ENCODE measurements around the gene TAMM41. TPM values are rescaled to one million over a fixed set of nuclear protein-coding genes. Genes with fewer than 3 reads are reported as not detected.
A peak's percentile ranks its signal among the peaks of the same experiment; 100 is the strongest.
"Not testable (repeated sequence)": the region's sequence is repeated elsewhere in the genome, so short reads cannot be mapped to it uniquely, and the experiment has no call there.

Gene TAMM41
- total RNA-seq, 1 donor from 2014 or later = 13.0 TPM

DNA sequence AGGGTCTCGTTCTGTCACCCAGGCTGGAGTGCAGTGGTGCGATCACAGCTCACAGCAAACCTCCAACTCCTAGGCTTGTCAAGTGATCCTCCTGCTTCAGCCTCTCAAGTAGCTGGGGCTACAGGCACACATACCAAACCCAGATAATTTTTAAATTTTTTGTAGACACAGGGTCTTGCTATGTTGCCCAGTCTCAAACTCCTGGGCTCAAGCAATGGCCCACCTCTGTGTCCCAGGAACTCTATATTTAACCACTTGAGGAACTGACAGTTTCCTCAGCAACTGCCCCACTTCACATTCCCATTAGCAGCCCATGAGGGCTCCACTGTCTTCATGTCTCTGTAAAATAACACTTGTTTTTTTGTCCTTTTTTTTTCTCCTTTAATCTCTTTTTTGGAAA, 68.4 kb downstream of the TAMM41 start:
- Histone ChIP-seq H3K27ac (no peak overlapping the region), H3K4me1 (no peaks in the 10 kb centered on the region), H3K36me3 (no peaks in the 10 kb centered on the region), H3K4me3 (no peak overlapping the region), H3K9me3 (no peaks in the 10 kb centered on the region), H3K27me3 (no peaks in the 10 kb centered on the region)
- TF ChIP-seq, protein P1, sequence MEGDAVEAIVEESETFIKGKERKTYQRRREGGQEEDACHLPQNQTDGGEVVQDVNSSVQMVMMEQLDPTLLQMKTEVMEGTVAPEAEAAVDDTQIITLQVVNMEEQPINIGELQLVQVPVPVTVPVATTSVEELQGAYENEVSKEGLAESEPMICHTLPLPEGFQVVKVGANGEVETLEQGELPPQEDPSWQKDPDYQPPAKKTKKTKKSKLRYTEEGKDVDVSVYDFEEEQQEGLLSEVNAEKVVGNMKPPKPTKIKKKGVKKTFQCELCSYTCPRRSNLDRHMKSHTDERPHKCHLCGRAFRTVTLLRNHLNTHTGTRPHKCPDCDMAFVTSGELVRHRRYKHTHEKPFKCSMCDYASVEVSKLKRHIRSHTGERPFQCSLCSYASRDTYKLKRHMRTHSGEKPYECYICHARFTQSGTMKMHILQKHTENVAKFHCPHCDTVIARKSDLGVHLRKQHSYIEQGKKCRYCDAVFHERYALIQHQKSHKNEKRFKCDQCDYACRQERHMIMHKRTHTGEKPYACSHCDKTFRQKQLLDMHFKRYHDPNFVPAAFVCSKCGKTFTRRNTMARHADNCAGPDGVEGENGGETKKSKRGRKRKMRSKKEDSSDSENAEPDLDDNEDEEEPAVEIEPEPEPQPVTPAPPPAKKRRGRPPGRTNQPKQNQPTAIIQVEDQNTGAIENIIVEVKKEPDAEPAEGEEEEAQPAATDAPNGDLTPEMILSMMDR (IDR thresholded peaks at IDR 0.05) = no peak
- DNase-seq (no peak), ATAC-seq (no peak)
- intact Hi-C loops (cut with DNase I) = no loop called here

DNA sequence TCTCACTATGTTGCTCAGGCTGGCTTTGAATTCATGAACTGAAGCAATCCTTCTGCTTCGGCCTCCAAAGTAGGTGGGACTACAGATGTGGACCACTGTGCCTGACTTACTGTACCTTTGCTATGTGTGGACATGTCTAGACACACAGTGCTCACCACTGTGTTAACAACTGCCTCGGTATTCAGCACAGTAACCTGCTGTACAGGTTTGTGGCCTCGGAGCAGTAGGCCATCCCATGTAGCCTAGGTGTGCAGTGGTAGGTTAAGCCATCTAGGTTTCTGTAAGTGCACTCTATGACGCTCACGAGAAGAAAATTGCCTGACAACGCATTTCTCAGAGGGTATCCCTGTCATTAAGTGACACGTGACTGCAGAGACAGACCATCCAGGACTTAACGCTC, 70.3 kb downstream of the TAMM41 start:
- H3K9me3 ChIP-seq = no peaks in the 10 kb centered on the region
- H3K4me1 ChIP-seq = no peaks in the 10 kb centered on the region
- DNase-seq (no peak), ATAC-seq (no peak)
- H3K4me3 ChIP-seq = no peak overlapping the region
- TF ChIP-seq, protein P1 (IDR thresholded peaks at IDR 0.05) = no peak
- H3K27me3 ChIP-seq = no peaks in the 10 kb centered on the region
- H3K36me3 ChIP-seq = no peaks in the 10 kb centered on the region
- no peak overlapping the region for H3K27ac ChIP-seq
- intact Hi-C loops (cut with DNase I) = no loop called here

DNA sequence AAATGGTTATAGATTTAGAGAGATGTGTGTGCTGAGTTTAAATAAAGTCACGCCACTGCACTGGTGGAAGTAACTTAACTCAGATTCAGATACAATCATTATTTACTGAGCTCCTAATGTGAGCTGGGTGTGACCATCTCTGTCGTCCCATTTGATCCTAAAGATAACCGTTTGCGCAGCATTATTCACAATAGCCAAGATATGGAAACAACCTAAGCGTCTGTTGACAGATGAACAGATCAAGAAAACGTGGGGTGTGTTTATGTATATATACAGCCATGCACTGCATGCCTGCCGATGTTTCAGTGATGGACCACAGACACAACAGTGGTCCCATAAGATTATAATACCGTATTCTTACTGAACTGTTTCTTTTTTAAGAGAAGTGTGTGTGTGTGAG, 71.2 kb downstream of the TAMM41 start:
- intact Hi-C loops (cut with DNase I) = no loop called here
- H3K27ac ChIP-seq = no peak overlapping the region

DNA sequence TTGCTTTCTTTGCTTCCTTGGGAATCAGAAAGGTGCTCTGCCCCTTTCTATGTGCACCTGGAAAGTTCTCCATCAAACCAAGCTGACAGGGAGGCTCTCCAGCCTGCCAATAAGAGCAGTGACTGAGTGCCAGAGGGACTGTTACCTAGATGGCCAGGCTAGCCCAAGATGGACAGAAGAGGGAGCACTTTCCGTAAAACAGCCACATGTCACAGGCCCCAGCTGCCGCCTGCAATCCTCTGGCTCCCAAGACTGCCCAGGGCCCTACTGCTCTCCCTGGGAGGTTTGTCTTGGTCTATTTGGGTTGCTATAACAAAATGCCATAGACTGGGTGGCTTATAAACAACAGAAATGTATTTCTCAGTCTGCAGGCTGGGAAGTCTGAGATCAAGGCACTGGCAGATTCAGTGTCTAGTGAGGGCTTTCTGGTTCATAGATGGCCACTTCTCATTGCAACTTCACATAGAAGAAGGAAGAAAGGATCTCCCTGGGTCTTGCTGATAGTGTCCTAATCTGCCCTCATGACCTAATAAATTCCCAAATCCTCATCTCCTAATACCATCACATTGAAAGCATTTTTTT, 72.3 kb downstream of the TAMM41 start:
- no peak overlapping the region for H3K27ac ChIP-seq
- TF ChIP-seq, protein P1 (IDR thresholded peaks at IDR 0.05) = peak; percentile 48
- DNase-seq (peak; percentile 61), ATAC-seq (peak; percentile 69)
- no peaks in the 10 kb centered on the region for H3K27me3 ChIP-seq
- H3K4me1 ChIP-seq = peaks cover 7% of the 10 kb centered on the region
- H3K9me3 ChIP-seq = no peaks in the 10 kb centered on the region
- intact Hi-C loops (cut with DNase I) = no loop called here
- H3K36me3 ChIP-seq = no peaks in the 10 kb centered on the region
- no peak overlapping the region for H3K4me3 ChIP-seq

More for the DNA sequence above, 71.2 kb downstream of the TAMM41 start:
- TF ChIP-seq, protein P1 (IDR thresholded peaks at IDR 0.05) = no peak
- DNase-seq (no peak), ATAC-seq (no peak)
- Histone ChIP-seq H3K9me3 (no peaks in the 10 kb centered on the region), H3K36me3 (no peaks in the 10 kb centered on the region), H3K27me3 (no peaks in the 10 kb centered on the region), H3K4me1 (peaks cover 3% of the 10 kb centered on the region), H3K4me3 (no peak overlapping the region)

DNA sequence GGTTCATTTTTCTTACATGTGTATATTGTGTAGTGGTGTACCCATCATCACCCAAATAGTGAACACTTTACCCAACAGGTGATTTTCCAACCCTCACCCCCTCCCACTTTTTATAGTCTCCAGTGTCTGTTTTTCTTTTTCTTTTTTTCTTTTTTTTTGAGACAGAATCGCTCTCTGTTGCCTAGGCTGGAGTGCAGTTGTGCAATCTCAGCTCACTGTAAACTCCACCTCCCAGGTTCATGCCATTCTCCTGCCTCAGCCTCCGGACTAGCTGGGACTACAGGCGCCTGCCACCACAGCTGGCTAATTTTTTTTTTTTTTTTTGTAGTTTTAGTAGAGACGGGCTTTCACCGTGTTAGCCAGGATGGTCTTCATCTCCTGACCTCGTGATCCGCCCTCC, 74.8 kb downstream of the TAMM41 start:
- H3K4me3 ChIP-seq; intact Hi-C loops (cut with DNase I); H3K27ac ChIP-seq; H3K4me1 ChIP-seq; H3K27me3 ChIP-seq; H3K9me3 ChIP-seq; ATAC-seq; H3K36me3 ChIP-seq: not testable (repeated sequence)
- DNase-seq = peak; percentile 36

DNA sequence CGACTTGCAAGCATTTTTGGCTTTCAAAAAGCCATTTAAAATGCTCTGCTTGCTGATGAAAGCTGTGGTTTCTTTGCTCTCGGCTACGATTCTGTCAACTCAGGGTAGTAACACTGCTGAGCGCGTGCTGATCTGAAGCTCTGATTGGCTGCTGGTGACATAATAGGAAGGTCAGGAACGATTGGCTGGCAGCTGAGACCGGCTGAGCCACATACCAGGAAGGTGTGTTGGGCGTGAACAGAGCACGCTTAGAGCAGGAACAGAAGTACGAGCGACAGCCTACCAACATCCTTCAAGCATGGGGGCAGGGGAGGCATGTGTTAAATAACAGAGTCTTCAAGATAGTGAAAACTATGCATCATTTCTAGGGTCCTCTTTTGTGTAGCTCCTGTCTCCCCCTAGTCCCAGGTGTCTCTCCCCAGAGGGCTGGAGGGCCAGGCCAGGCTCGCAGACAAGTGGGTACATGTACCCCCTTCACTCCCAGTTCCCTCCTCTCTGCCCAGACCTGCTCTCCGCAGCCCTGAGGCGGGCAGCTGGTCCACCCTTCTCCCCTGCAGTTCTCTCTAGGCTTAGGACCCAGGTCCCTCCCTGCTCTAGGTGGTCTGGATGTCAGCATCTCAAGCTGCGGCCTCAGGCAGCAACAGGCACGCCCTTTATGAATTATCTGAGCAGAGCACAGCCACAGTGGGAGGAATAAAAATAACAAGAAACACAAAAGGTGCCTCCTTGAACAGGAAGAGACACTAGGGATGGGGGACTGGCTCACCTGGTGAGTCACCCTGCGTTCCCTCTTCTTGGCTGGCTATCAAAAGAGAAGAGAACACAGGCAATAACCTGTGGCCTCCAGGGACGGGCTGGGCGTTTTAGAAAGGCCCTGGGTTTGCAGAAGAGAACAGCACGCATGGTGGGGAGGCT, 76.0 kb downstream of the TAMM41 start:
- Histone ChIP-seq H3K27me3 (no peaks in the 10 kb centered on the region), H3K36me3 (no peaks in the 10 kb centered on the region), H3K4me1 (peaks cover 7% of the 10 kb centered on the region), H3K4me3 (peak overlapping the region; percentile 12), H3K9me3 (no peaks in the 10 kb centered on the region), H3K27ac (no peak overlapping the region)
- intact Hi-C loops (cut with DNase I) = no loop called here
- DNase-seq = peak; percentile 88
- peak; percentile 98 for ATAC-seq
- TF ChIP-seq, protein P1 (IDR thresholded peaks at IDR 0.05) = no peak
